Uterus (tissue), 4 donors: ENCODE data around the gene NRL. TPM values are rescaled to one million over a fixed set of nuclear protein-coding genes. Genes with fewer than 3 reads are reported as not detected.

ENCODE experiments used
- DNase-seq, 2 donors: peaks; one replicate each; pipeline ENCODE4 v3.0.0-alpha.2; 2019 to 2020
- H3K27ac ChIP-seq, 2 donors: fragments of 200-600 bp; sonication (generic); 1 replicate in 1 of 2; 2 replicates in 1 of 2; pipeline ENCODE4 v1.5.1; 2016 to 2018
- H3K27me3 ChIP-seq, 2 donors: fragments of 200-600 bp; sonication (generic); one replicate each; pipeline ENCODE4 v1.5.1; 2018 to 2019; ENCODE audit warnings: control low read depth in 1 of 2
- H3K36me3 ChIP-seq, 2 donors: fragments of 200-600 bp; sonication (generic); one replicate each; pipeline ENCODE4 v1.5.1; 2019; ENCODE audit warnings: control low read depth in 1 of 2
- H3K4me1 ChIP-seq, 2 donors: fragments of 200-600 bp; sonication (generic); one replicate each; pipeline ENCODE4 v1.5.1; 2018 to 2019; ENCODE audit warnings: control low read depth in 1 of 2
- H3K4me3 ChIP-seq, 2 donors: fragments of 200-600 bp; sonication (generic); 1 replicate in 1 of 2; 2 replicates in 1 of 2; pipeline ENCODE4 v1.5.1; 2018 to 2019; ENCODE audit warnings: mild to moderate bottlenecking in 1 of 2
- H3K9me3 ChIP-seq, 2 donors: fragments of 200-600 bp; sonication (generic); one replicate each; pipeline ENCODE4 v1.5.1; 2019; ENCODE audit warnings: control low read depth in 1 of 2
- CTCF ChIP-seq, 4 experiments: fragments of 200-600 bp in 2 of 4; fragments of 450-650 bp in 2 of 4; sonication (generic) in 2 of 4; IDR thresholded peaks; one replicate each; pipeline ENCODE4 v1.5.1; 2016 to 2019; ENCODE audit warnings: antibody characterized with exemption in 4 of 4, mild to moderate bottlenecking in 2 of 4, moderate library complexity in 1 of 4
- POLR2A ChIP-seq, 2 donors: fragments of 450-650 bp; IDR thresholded peaks; one replicate each; pipeline ENCODE4 v1.6.1; 2016; ENCODE audit warnings: antibody characterized with exemption in 2 of 2, mild to moderate bottlenecking in 1 of 2, moderate library complexity in 1 of 2
- intact Hi-C: fragments of 100-400 bp; cut with DNase I; formaldehyde crosslinking; loops from one replicate; pipeline ENCODE4 v1.15.1; 2023; ENCODE audit warnings: low total_unique reads
- total RNA-seq, 4 donors: library from RNA; depleted of rRNA in 3 of 4; stranded (reverse); fragments of >200 nt in 3 of 4; gene quantifications; one replicate each; pipeline versions ENCODE4 v1.1.0 to v1.2.4, GENCODE V29; 2014 to 2023
- donor health status: DM: yes; HTN: yes; CAD: no.

The NRL gene
- total RNA-seq, 4 donors from 2014 or later = 1.2 to 1.8 (median 1.3) TPM; not detected in 1

DNA sequence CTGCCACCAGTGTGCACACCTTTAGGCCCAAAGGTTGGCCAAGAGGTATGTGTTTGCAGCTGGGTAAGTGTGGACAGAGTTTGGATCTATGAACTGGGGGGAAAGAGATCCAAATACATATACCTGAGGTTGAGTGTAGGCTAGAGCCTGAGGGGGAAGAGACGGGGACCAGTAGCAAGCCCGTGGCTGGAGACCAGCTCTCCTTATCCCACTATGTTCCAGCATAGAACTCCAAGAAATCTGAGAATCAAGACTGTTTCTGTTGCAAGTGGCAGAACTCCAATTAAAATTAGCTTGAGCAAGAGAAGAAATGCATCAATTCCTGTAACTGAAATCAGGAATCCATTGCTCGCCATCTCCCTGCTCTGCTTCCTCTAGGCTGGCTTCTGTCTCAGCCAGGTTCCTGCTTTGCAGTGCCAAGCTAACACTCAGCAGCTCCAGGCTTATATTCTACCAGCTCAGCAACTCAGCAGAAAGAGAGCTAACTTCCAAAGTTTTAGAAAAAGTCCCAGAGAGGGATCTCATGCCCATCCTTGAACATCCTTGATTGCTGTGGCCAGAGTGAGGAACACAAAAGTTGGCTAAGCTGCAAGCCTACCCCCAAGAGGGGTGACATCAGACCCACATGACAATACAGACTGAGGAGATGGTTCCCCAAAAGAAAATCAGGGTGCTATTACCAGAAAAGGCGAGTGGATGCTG lies 22.1 kb downstream of the NRL start:
- H3K36me3 ChIP-seq = no peaks in the 10 kb centered on the region
- intact Hi-C loops = loop anchor here (5.0 kb wide), 1 partner anchor 35 kb away; no protein-coding TSS in a partner anchor
- no peak for DNase-seq
- no peaks in the 10 kb centered on the region for H3K9me3 ChIP-seq
- peak overlapping the region in 1 of 2 donors; percentile 93 for H3K27ac ChIP-seq
- H3K4me3 ChIP-seq = no peak overlapping the region
- H3K27me3 ChIP-seq = no peaks in the 10 kb centered on the region
- H3K4me1 ChIP-seq = peaks cover 0 to 8% of the 10 kb centered on the region in 2 donors
- TF ChIP-seq CTCF (IDR thresholded peaks at IDR 0.05) = no peak
- TF ChIP-seq POLR2A (IDR thresholded peaks at IDR 0.05) = no peak

DNA sequence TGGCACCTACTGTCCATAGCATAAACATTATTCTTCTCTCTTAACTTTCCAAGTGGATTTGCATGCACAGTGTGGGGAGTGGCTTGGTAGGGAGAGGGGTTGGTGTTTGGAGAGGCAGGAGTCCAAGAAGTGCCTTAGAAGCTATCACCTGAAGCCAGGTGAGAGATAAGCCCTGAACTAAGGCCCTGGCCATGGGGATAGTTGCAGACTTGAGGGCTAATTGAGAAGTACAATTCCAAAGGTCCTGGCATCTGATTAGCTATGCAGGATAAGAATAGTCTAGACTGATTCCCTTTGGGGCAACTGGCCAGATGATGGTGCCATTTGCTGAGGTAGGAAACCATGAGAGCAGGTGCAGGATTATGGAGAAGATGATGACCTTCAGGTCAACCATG lies 22.6 kb downstream of the NRL start:
- DNase-seq = no peak
- TF ChIP-seq POLR2A (IDR thresholded peaks at IDR 0.05) (no peak), CTCF (IDR thresholded peaks at IDR 0.05) (no peak)
- Histone ChIP-seq H3K36me3 (no peaks in the 10 kb centered on the region), H3K27ac (no peak overlapping the region), H3K9me3 (no peaks in the 10 kb centered on the region), H3K4me3 (no peak overlapping the region), H3K27me3 (no peaks in the 10 kb centered on the region), H3K4me1 (peaks cover 0 to 8% of the 10 kb centered on the region in 2 donors)
- intact Hi-C loops = loop anchor here (5.0 kb wide), 1 partner anchor 35 kb away; no protein-coding TSS in a partner anchor

- DNase-seq = no peak
- no peak overlapping the region for H3K4me3 ChIP-seq
- no peaks in the 10 kb centered on the region for H3K9me3 ChIP-seq
- no peaks in the 10 kb centered on the region for H3K27me3 ChIP-seq
- peaks cover 0 to under 1% of the 10 kb centered on the region in 2 donors for H3K4me1 ChIP-seq
- intact Hi-C loops = loop anchor here (5.0 kb wide), 1 partner anchor 33 kb away; no protein-coding TSS in a partner anchor
- H3K27ac ChIP-seq = no peak overlapping the region
- TF ChIP-seq POLR2A (IDR thresholded peaks at IDR 0.05) (no peak), CTCF (IDR thresholded peaks at IDR 0.05) (no peak)
- no peaks in the 10 kb centered on the region for H3K36me3 ChIP-seq
Observed at GRCh38 chr14:24089890-24090289, 24.9 kb downstream of the NRL start.

GRCh38 chr14:24088095-24088494 lies 26.7 kb downstream of the NRL start:
- Histone ChIP-seq H3K27ac (no peak overlapping the region), H3K4me1 (no peaks in the 10 kb centered on the region), H3K9me3 (no peaks in the 10 kb centered on the region), H3K27me3 (no peaks in the 10 kb centered on the region), H3K36me3 (no peaks in the 10 kb centered on the region), H3K4me3 (no peak overlapping the region)
- intact Hi-C loops = no loop called here
- DNase-seq = no peak
- TF ChIP-seq POLR2A (IDR thresholded peaks at IDR 0.05) (no peak), CTCF (IDR thresholded peaks at IDR 0.05) (no peak)

DNA sequence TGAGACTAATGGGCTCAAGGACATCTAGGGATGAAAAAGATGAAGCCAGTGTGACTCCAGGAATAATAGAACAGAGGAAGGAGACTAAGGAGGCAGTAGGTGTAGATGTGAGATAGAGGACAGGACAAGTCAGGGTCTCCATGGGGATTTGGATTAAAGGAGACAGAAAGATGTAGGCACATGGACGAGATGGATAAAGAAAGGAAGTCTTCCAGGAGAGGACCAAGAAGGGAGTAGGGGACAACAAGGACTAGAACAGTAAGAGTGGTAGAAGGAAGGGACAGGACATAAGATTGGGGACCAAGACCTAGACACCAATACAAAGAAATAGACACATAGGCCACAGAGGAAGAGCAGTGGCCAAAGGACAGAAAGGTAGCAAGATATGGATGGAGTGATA lies 27.7 kb downstream of the NRL start:
- DNase-seq = no peak
- H3K9me3 ChIP-seq = no peaks in the 10 kb centered on the region
- no peaks in the 10 kb centered on the region for H3K4me1 ChIP-seq
- TF ChIP-seq POLR2A (IDR thresholded peaks at IDR 0.05) (no peak), CTCF (IDR thresholded peaks at IDR 0.05) (no peak)
- H3K4me3 ChIP-seq = no peak overlapping the region
- intact Hi-C loops = no loop called here
- H3K27me3 ChIP-seq = no peaks in the 10 kb centered on the region
- H3K27ac ChIP-seq = no peak overlapping the region
- H3K36me3 ChIP-seq = no peaks in the 10 kb centered on the region
